Measurements from ENCODE around the gene MGAT4A. TPM values are rescaled to one million over a fixed set of nuclear protein-coding genes. Genes with fewer than 3 reads are reported as not detected.

MGAT4A gene
- 3.6 and 4.1 TPM in 2 replicates for total RNA-seq
- 5.8 and 7.4 TPM in 2 replicates for polyA plus RNA-seq

GRCh38 chr2:98731041-98731893 is at the start of gene MGAT4A:
Gene MGAT4A, minus strand, starts transcription at chr2:98731132. Its CDS starts 4,800 bp downstream, at chr2:98726332.
- Histone ChIP-seq H3K4me3 (peak within 1 kb of the TSS; percentile 81), H3K27me3 (peaks cover 40% of the 10 kb centered on the region), H3K27ac (peak within 1 kb of the TSS; percentile 4), H3K9me3 (ENCODE audit: low read depth) (no peaks in the 10 kb centered on the region), H3K4me1 (ENCODE audit: low read depth) (no peaks in the 10 kb centered on the region), H3K36me3 (no peaks in the 10 kb centered on the region)
- DNase-seq (ENCODE audit: low read depth in 1 of 2, low spot score in 1 of 2) = peak; percentile 47 to 88
- no peak for TF ChIP-seq CTCF (IDR thresholded peaks at IDR 0.05; ENCODE audit: low read depth, low read length)

GRCh38 chr2:98778741-98779483 is 48.0 kb upstream of the MGAT4A start:
- no peak overlapping the region for H3K4me3 ChIP-seq
- DNase-seq (ENCODE audit: low read depth in 1 of 2, low spot score in 1 of 2) = no peak
- H3K9me3 ChIP-seq (ENCODE audit: low read depth) = no peaks in the 10 kb centered on the region
- no peak for TF ChIP-seq CTCF (IDR thresholded peaks at IDR 0.05; ENCODE audit: low read depth, low read length)
- no peaks in the 10 kb centered on the region for H3K4me1 ChIP-seq (ENCODE audit: low read depth)
- H3K27ac ChIP-seq = no peak overlapping the region
- H3K36me3 ChIP-seq = no peaks in the 10 kb centered on the region
- H3K27me3 ChIP-seq = no peaks in the 10 kb centered on the region

- H3K4me3 ChIP-seq = no peak overlapping the region
- no peaks in the 10 kb centered on the region for H3K36me3 ChIP-seq
- H3K9me3 ChIP-seq (ENCODE audit: low read depth) = no peaks in the 10 kb centered on the region
- no peak overlapping the region for H3K27ac ChIP-seq
- no peak for TF ChIP-seq CTCF (IDR thresholded peaks at IDR 0.05; ENCODE audit: low read depth, low read length)
- no peaks in the 10 kb centered on the region for H3K27me3 ChIP-seq
- H3K4me1 ChIP-seq (ENCODE audit: low read depth) = no peaks in the 10 kb centered on the region
- DNase-seq (ENCODE audit: low read depth in 1 of 2, low spot score in 1 of 2) = no peak
These were observed 47.2 kb upstream of the MGAT4A start for GRCh38 chr2:98778151-98778550.

GRCh38 chr2:98777710-98778109 is 46.8 kb upstream of the MGAT4A start:
- H3K27ac ChIP-seq = no peak overlapping the region
- DNase-seq (ENCODE audit: low read depth in 1 of 2, low spot score in 1 of 2) = no peak
- H3K4me3 ChIP-seq = no peak overlapping the region
- TF ChIP-seq CTCF (IDR thresholded peaks at IDR 0.05; ENCODE audit: low read depth, low read length) = no peak
- no peaks in the 10 kb centered on the region for H3K4me1 ChIP-seq (ENCODE audit: low read depth)
- H3K36me3 ChIP-seq = no peaks in the 10 kb centered on the region
- no peaks in the 10 kb centered on the region for H3K9me3 ChIP-seq (ENCODE audit: low read depth)
- no peaks in the 10 kb centered on the region for H3K27me3 ChIP-seq

- H3K36me3 ChIP-seq = no peaks in the 10 kb centered on the region
- no peak overlapping the region for H3K4me3 ChIP-seq
- H3K27ac ChIP-seq = no peak overlapping the region
- no peaks in the 10 kb centered on the region for H3K27me3 ChIP-seq
- no peaks in the 10 kb centered on the region for H3K9me3 ChIP-seq (ENCODE audit: low read depth)
- H3K4me1 ChIP-seq (ENCODE audit: low read depth) = no peaks in the 10 kb centered on the region
- TF ChIP-seq CTCF (IDR thresholded peaks at IDR 0.05; ENCODE audit: low read depth, low read length) = no peak
- DNase-seq (ENCODE audit: low read depth in 1 of 2, low spot score in 1 of 2) = no peak
These were observed 46.1 kb upstream of the MGAT4A start for GRCh38 chr2:98777076-98777475.
